Midbrain (tissue), 1 donor: Measurements from ENCODE around the gene NSUN7.
A peak's percentile ranks its signal among the peaks of the same experiment; 100 is the strongest.

Source experiments
- DNase-seq: peaks from one replicate; lab custom pipeline; 2025; lab: John Stamatoyannopoulos, UW

NSUN7 gene

DNA sequence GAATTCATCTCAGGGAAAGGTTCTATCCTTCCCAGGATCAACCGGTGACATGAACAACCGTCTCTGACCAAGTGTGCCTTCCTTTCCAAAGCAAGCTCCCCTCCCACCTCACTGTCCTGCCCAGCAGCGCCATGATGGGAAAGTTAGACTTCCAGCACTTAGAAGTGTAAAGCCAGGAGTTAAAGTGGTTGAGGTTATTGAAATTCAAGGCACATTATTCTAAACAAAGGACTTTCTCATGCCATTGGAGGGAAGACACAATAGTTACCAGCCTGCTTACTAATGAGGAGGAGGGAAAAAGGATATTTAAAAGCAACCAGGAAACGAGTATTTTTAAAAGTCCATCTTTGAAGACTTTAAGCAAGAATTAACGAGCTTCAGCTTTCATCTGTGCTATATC is 96.8 kb downstream of the NSUN7 start:
- peak; percentile 83 for DNase-seq

DNA sequence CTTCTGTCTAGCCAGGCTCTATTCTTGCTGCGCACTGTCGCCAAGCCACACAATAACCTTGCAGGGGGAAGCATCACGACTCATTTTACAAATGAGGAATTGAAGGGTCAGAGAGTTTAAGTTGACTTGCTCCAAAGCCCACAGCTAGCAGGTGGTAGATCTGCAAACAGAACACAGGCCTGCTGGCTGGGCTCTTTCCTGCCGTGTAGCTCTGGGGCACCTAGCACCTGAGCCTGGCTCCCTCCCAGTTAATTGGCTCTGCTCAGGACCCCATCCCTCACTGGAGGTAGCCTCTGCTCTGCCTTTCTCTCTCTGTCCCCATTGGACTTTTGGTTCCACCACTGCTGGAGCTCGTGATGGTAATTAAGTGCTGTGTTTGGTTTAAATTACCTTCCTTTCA is 98.5 kb downstream of the NSUN7 start:
- no peak for DNase-seq

DNA sequence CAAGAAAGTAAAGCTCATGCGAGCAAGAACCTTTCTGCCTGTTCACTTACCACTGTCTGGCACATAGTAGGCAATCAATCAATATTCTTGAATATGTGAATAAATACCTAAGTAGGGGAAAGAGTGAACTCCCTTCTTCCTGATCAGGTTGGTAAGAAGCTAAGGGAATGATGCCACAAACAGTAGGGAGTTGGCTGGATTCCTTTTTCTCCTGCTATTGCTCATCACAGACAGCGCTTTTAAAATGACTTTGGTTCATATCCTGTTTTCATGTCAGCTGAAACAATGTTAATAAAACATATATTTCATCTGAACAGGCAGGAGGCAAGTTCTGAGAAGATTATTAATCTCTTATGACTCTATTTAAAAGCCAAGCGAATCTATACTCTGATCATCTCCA is 99.2 kb downstream of the NSUN7 start:
- DNase-seq = no peak

DNA sequence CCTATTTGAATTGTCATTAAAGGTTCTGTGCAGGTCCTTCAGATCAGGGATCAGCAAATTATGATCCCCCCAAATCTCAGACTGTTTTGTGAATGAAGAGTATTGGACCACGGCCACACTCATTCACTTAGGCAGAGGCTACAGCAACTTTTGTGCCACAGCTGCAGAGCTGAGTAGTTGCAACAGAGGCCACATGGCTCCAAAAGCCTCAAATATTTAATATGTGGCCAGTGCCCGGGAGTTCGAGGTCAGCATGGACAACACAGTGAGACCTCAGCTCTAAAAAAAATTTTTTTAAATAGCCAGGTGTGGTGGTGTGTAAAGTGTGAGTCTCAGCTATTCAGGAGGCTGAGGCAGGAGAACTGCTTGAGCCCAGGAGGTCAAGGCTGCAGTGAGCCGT is 100.7 kb downstream of the NSUN7 start:
- DNase-seq = no peak

DNA sequence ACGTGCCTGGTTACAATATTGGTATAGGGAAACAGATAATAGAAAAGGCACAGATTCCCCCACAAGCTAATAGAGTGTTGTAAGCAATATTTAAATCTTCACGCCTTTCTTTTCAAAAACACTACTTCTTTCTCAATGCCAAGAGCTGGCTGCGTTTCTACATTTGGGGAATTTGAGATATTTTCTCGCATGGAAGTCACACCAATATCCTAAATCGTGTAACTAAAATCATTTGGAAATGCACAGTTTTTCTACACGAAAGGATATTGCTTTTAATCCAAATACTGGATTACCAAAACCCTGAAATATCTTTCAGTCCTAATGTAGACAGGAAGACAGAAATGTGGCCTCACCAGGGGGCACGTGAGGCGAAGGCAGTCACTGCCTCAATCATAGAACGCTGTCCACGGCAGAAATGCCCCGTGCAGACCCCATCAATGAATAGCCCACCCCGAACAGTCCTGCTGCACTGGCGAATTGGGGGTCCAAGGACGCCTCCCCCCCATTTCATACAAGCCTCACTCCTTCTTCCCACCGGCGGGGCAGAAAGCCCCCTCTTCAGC is 106.6 kb downstream of the NSUN7 start:
- no peak for DNase-seq

DNA sequence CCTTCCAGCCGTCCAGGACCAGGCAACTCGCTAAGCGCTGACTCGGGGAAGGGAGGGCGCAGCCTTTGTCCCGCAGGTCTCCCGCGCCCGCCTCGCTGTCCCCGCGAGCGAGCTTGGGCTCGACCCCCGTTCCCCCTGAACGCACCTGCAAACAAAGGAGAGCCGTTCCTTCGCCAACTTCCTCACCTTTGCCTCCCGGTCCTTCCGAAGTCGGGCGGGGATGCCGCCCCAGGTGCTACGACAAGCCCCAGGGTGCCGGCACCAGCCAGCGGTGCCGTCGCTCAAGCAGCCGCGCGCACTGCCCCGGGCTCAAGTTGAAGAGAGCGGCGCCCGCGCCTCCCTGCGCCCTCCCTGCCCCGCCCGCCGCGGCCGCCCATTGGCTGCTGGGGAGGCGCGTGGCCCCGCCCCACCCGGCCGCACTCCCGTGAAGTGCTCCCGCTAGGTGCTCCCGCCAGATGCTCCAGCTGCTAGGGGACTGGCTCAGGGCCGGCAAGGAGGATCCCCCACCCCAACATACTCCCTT is 107.1 kb downstream of the NSUN7 start:
- DNase-seq = peak; percentile 82

DNA sequence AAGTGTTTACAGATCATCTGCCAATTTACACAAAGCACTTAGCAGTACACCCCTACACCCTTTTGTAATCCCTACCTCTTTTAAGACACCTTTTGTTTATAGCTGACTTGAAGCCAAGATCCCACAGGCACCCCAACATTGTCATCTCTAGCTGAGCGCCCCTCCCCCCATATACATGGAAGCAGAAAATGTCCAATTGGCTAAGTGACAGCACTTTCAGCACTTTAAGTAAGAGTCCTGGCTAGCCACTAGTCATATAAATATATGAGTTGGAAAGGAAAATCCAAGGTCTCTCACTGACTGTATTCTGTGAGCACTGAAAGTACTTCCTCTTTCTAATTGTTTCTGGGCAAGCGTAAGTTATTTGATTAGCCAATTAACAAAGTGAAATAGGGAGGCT is 108.2 kb downstream of the NSUN7 start:
- no peak for DNase-seq

DNA sequence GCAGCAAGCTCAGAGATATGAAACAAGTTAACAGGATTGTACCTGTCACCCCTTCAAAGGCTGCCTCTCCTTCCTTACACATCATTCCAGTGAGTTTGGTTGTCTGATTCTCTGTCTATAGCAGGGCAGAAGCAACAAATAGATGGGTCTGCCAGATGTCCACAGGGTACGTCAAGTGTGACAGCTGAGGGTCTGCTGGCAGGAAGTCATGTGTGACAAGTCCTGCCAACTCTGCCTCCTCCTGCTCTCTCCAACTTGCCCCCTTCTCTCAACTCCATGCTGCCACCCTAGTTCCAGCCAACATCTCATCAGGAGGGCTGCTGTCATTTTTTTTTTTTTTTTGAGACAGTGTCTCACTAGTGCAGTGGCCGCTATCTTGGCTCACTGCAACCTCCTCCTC is 109.2 kb downstream of the NSUN7 start:
- no peak for DNase-seq
